HG02852 (cell line): Measurements from ENCODE around the gene CDRT4.

Experiments
- ATAC-seq: cut with Tn5 transposase; IDR thresholded peaks from one replicate; pipeline ENCODE4 v1.9.1; 2021; ENCODE audit warnings: mild to moderate bottlenecking, moderate library complexity; ENCODE audit not compliant: unreplicated experiment

Gene CDRT4

DNA sequence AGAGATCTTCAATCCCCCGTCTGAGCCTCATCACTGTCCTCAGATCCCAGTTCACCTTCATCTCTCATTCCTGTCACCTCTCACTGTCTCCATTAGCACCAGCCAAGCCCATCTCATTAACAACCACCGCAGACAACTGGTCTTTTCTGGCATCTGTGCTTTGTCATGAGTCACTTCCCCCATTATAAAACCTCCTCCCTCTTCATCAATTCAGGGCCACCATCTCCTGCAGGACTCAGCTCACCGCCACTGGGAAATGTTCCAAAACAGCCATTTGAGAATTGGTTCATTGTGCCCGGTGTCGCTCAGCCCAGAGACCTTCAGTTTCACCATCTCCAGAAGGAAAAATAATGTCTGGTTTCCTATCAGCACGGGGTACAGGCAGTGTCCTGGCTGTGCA, 69.1 kb downstream of the CDRT4 start:
- no peak for ATAC-seq

- no peak for ATAC-seq
Measured at GRCh38 chr17:15397620-15398019, 69.8 kb downstream of the CDRT4 start.

DNA sequence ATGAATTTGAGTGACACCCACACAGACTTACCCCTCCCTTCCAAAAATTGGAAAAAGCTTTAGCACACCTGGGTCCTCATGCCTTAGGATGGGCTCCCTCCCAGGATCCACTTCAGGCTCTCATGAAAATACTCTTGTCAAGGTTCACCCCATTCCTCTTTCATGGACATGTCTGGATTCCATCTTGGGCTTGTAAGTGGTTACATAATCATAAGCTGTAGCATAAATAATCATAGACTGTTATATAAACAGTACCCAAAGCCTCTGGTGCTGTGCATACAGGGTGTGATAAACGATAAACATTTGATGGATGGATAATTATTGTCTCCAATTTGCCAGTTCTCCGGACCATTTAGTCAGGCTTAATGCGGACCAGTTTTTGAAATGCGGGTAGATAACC, 72.3 kb downstream of the CDRT4 start:
- no peak for ATAC-seq

DNA sequence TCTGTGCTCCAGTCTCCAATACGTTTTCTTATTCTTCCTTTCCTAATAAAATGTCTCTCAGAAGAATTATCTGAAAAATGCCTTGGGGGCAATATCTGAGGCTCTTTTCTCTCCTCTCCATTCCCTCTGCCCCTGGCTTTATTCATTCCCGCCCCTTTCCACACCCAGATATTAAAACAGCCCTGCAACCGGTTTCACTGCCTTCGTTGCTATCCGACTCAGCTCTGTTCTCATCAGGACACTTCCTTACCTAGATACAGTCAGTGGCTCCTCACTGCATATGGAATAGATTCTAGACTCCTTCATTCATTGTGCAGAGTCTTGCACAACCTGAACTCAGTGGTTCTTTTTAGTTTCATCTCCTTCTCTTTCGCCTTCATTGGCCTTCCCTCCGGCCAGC, 74.0 kb downstream of the CDRT4 start:
- no peak for ATAC-seq

DNA sequence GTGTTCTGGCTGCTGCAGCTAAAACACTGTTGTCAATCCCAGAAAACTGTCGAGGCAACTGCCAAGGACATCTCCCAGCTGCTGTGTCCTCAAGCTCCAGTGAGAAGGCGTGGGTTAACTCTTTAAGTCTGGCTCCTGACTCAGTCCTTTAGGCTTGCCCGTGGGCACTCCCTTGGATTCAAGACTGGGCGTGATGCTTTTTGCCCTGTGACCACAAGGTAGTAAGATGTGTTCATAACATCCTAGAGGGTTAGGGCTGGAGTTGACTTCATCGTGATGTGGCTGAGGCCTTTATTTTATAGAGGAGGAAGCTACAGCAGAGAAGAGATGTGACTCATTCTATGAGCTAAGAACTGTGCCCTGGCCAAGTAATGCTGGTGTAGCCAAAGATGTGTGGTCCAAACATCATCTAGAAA, 75.1 kb downstream of the CDRT4 start:
- no peak for ATAC-seq

DNA sequence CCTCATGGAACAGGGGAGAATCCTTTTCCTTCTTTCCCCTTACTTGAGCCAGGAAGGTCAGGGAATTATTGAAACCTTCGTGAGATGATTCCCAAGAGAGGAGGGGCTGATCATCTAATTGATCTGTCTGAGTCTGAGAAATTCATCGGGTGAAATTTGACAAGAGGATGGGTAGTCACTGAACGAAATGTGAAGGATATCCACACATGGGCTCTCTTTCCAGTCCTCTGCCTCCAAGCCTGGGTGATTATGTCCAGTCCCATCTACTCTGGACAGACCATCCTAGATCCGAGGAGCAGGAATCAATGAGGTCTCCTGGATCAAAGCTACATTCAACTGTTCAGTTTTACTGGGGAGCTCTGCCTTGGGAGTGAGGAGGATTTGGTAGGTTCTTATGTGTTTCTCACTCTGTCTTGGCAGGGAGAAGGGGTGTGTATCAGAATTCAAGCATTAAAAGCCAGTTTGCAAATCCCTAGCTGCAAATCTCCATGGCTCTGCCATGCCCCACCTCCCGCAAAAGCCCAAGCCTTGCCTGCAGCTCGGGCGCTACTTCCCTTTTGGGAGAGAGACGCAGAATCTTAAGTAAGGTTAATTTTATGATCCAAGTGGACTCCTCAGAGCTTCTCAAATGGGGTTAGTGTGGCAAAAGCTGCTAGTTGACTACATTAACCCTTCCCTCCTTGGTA, 78.9 kb downstream of the CDRT4 start:
- ATAC-seq, result no peak

DNA sequence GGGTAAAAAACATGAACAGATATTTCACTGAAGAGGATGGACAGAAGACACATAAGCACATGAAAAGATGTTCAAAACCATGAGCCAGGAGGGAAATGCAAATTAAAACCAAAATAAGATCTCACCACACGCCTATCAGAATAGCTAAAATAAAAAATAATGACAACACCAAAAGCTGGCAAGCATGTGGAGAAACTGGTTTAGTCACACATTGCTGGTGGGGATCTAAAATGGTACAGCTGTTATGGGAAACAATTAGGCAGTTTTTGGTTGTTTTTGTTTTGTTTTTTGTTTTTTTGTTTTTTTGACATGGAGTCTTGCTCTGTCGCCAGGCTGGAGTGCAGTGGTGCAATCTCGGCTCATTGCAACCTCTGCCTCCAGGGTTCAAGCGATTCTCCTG, 81.3 kb downstream of the CDRT4 start:
- ATAC-seq, result no peak
